Peyer's patch (tissue), 4 donors: ENCODE data around the gene OR2T27.

ENCODE experiments used
- CTCF ChIP-seq, 6 experiments: fragments of 450-650 bp in 4 of 6; fragments of 200-600 bp in 2 of 6; sonication (generic) in 1 of 6; IDR thresholded peaks; one replicate each; pipeline ENCODE4 v1.5.1; 2017 to 2019; ENCODE audit warnings: antibody characterized with exemption in 6 of 6, mild to moderate bottlenecking in 3 of 6, moderate library complexity in 1 of 6
- POLR2A ChIP-seq, 2 donors: fragments of 450-650 bp; IDR thresholded peaks; one replicate each; pipeline ENCODE4 v1.5.1; 2017; ENCODE audit warnings: antibody characterized with exemption in 2 of 2, mild to moderate bottlenecking in 2 of 2, moderate library complexity in 2 of 2

GRCh38 chr1:248630551-248630950, 24.8 kb downstream of the OR2T27 start:
- TF ChIP-seq POLR2A (IDR thresholded peaks at IDR 0.05) (no peak), CTCF (IDR thresholded peaks at IDR 0.05) (no peak)
